HepG2 (cell line): ENCODE measurements around the gene MRPL3. TPM values are rescaled to one million over a fixed set of nuclear protein-coding genes. Genes with fewer than 3 reads are reported as not detected.
A peak's percentile ranks its signal among the peaks of the same experiment; 100 is the strongest.

ENCODE experiments used
- BORCS8-MEF2B ChIP-seq: sonication (generic); formaldehyde crosslinking; IDR thresholded peaks from 2 replicates; pipeline ENCODE4 v1.8.0; 2022; ENCODE audit warnings: mild to moderate bottlenecking, missing genetic modification reagents
- CHD4 ChIP-seq: fragments of 200-600 bp; sonication (generic); IDR thresholded peaks from 2 replicates; pipeline ENCODE4 v1.7.0; 2017; ENCODE audit warnings: mild to moderate bottlenecking, low read length, borderline replicate concordance
- DMAP1 ChIP-seq: IDR thresholded peaks from 2 replicates; pipeline ENCODE4 v1.6.1; 2016
- DPF2 ChIP-seq: sonication (generic); formaldehyde crosslinking; IDR thresholded peaks from 2 replicates; pipeline ENCODE4 v1.4.0; 2020; ENCODE audit warnings: mild to moderate bottlenecking, low read depth, missing genetic modification reagents, borderline replicate concordance
- ELF1 ChIP-seq: sonication (generic); formaldehyde crosslinking; IDR thresholded peaks from 2 replicates; pipeline ENCODE4 v1.4.0; 2020; ENCODE audit warnings: missing genetic modification reagents
- FOXM1 ChIP-seq: sonication (generic); formaldehyde crosslinking; IDR thresholded peaks from 2 replicates; pipeline ENCODE4 v1.5.0; 2020; ENCODE audit warnings: missing genetic modification reagents
- ISX ChIP-seq: sonication (generic); formaldehyde crosslinking; conservative IDR thresholded peaks from 2 replicates; pipeline ENCODE4 v1.5.0; 2020; ENCODE audit warnings: missing genetic modification reagents
- KLF6 ChIP-seq: IDR thresholded peaks from 2 replicates; pipeline ENCODE4 v1.8.0; 2016; ENCODE audit warnings: missing biosample characterization, missing genetic modification reagents
- MEF2D ChIP-seq: sonication (generic); formaldehyde crosslinking; IDR thresholded peaks from 2 replicates; pipeline ENCODE4 v1.5.1; 2020; ENCODE audit warnings: mild to moderate bottlenecking, missing genetic modification reagents
- RBM39 ChIP-seq: fragments of 200-400 bp; formaldehyde crosslinking; IDR thresholded peaks from one replicate; pipeline ENCODE4 v1.6.1; 2018; ENCODE audit warnings: antibody characterized with exemption, mild to moderate bottlenecking, low read depth, low read length; ENCODE audit not compliant: poor library complexity, severe bottlenecking
- SIX4 ChIP-seq: sonication (generic); formaldehyde crosslinking; IDR thresholded peaks from 2 replicates; pipeline ENCODE4 v1.4.0; 2020; ENCODE audit warnings: missing genetic modification reagents
- ZFP90 ChIP-seq: sonication (generic); formaldehyde crosslinking; IDR thresholded peaks from 2 replicates; pipeline ENCODE4 v1.8.0; 2022; ENCODE audit warnings: missing genetic modification reagents, mild to moderate bottlenecking, inconsistent platforms, borderline replicate concordance
- ZNF30 ChIP-seq: sonication (generic); formaldehyde crosslinking; IDR thresholded peaks from 2 replicates; pipeline ENCODE4 v1.5.0; 2020; ENCODE audit warnings: mild to moderate bottlenecking, missing genetic modification reagents
- ZNF383 ChIP-seq: sonication (generic); formaldehyde crosslinking; IDR thresholded peaks from 2 replicates; pipeline ENCODE4 v1.4.0; 2020; ENCODE audit warnings: missing genetic modification reagents, mild to moderate bottlenecking, borderline replicate concordance
- ZNF614 ChIP-seq: IDR thresholded peaks from 2 replicates; pipeline ENCODE4 v1.6.1; 2018; ENCODE audit warnings: missing biosample characterization, missing genetic modification reagents, inconsistent platforms, borderline replicate concordance
- ZNF75D ChIP-seq: sonication (generic); formaldehyde crosslinking; IDR thresholded peaks from 2 replicates; pipeline ENCODE4 v1.8.1; 2023; ENCODE audit warnings: missing genetic modification reagents, mild to moderate bottlenecking, borderline replicate concordance
- ZNF792 ChIP-seq: IDR thresholded peaks from 2 replicates; pipeline ENCODE4 v1.6.1; 2016
- ZNF850 ChIP-seq: sonication (generic); formaldehyde crosslinking; conservative IDR thresholded peaks from 2 replicates; pipeline ENCODE4 v1.9.0; 2021; ENCODE audit warnings: mild to moderate bottlenecking, missing genetic modification reagents
- ZSCAN20 ChIP-seq: sonication (generic); formaldehyde crosslinking; IDR thresholded peaks from 2 replicates; pipeline ENCODE4 v1.4.0; 2020; ENCODE audit warnings: missing genetic modification reagents, mild to moderate bottlenecking, borderline replicate concordance
- polyA plus RNA-seq, 8 experiments: library from polyadenylated mRNA; depleted of rRNA in 3 of 8; stranded (reverse) in 7 of 8; unstranded in 1 of 8; fragments of >200 nt; fragmentation: Illumina TruSeq in 4 of 8; extraction: Trizol in 4 of 8; gene quantifications; 2 replicates each; pipeline versions ENCODE4 v1.2.1 to v1.2.3, GENCODE V29; 2011 to 2016; ENCODE audit warnings: low read depth in 4 of 8, missing spikeins in 1 of 8, mixed read lengths in 1 of 8; ENCODE audit not compliant: insufficient read depth in 1 of 8
- total RNA-seq, 5 experiments: library from RNA; depleted of rRNA; stranded (reverse); fragments of >200 nt; fragmentation: Illumina TruSeq; extraction: Trizol; gene quantifications; 2 replicates each; pipeline ENCODE4 v1.2.3, GENCODE V29; 2016; ENCODE audit warnings: low read depth in 1 of 5
- TF ChIP-seq, protein P1 (sequence below): IDR thresholded peaks from 2 replicates; pipeline ENCODE4 v1.6.1; 2012; ENCODE audit warnings: low read length, improper control_type of control experiment
- TF ChIP-seq, protein P2 (sequence below): sonication (generic); formaldehyde crosslinking; IDR thresholded peaks from 2 replicates; pipeline ENCODE4 v1.5.0; 2020; ENCODE audit warnings: missing genetic modification reagents
- TF ChIP-seq, protein P3 (sequence below): IDR thresholded peaks from 2 replicates; pipeline ENCODE4 v1.6.1; 2018; ENCODE audit warnings: missing genetic modification reagents
- TF ChIP-seq, protein P4 (sequence below): IDR thresholded peaks from 2 replicates; pipeline ENCODE4 v1.6.1; 2016; ENCODE audit warnings: missing biosample characterization, missing genetic modification reagents, low read depth
- TF ChIP-seq, protein P5 (sequence below): sonication (generic); formaldehyde crosslinking; IDR thresholded peaks from 2 replicates; pipeline ENCODE4 v1.4.0; 2020; ENCODE audit warnings: mild to moderate bottlenecking, missing genetic modification reagents

MRPL3 gene
- total and polyA plus RNA-seq, 2 of the 13 experiments (the other 11 are each of a cell fraction or from before 2014, with no cell fraction given) = 114 to 172 TPM

DNA sequence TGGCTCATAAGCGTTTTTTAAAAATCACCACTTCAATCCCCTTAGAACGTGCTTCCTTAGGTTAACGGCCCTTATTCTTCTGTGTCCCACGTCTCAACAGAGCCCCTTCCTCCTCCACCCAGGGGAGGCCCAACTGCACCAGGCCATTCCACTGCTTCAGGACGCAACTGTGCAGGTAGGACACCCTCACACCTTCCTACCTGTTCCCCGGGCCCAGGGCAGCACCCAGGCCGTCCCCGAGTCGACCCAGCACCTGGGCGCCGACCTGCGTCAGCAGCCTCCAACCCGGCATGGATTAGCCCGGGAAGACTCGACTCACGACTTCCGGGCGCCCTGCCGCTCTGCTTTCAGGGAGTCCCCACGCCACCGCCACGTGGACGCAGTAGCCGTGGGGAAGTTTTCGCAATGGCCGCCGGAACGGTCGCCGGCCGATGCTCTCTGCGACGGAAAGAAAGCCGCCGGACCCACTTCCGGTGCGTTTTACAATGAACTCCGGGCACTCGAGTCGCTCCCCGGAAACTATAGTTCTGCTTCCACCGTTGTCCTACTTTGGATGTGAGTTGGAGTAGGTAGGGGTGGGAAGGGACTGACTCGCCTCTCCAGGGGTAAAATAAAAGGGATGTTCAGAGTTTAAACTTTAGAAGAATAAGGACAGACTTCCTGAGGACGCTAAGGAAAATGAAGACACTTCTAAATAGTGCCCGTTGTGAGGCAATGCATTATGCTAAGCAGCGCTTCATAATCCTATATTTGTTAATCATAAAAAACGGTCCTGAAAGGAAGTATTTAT is at the start of gene MRPL3 (continued):
- TF ChIP-seq, protein P1, sequence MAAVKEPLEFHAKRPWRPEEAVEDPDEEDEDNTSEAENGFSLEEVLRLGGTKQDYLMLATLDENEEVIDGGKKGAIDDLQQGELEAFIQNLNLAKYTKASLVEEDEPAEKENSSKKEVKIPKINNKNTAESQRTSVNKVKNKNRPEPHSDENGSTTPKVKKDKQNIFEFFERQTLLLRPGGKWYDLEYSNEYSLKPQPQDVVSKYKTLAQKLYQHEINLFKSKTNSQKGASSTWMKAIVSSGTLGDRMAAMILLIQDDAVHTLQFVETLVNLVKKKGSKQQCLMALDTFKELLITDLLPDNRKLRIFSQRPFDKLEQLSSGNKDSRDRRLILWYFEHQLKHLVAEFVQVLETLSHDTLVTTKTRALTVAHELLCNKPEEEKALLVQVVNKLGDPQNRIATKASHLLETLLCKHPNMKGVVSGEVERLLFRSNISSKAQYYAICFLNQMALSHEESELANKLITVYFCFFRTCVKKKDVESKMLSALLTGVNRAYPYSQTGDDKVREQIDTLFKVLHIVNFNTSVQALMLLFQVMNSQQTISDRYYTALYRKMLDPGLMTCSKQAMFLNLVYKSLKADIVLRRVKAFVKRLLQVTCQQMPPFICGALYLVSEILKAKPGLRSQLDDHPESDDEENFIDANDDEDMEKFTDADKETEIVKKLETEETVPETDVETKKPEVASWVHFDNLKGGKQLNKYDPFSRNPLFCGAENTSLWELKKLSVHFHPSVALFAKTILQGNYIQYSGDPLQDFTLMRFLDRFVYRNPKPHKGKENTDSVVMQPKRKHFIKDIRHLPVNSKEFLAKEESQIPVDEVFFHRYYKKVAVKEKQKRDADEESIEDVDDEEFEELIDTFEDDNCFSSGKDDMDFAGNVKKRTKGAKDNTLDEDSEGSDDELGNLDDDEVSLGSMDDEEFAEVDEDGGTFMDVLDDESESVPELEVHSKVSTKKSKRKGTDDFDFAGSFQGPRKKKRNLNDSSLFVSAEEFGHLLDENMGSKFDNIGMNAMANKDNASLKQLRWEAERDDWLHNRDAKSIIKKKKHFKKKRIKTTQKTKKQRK = no peak
- TF ChIP-seq BORCS8-MEF2B (CRISPR knock-in tag) = peak; percentile 99
- TF ChIP-seq ELF1 = peak; percentile 86
- TF ChIP-seq CHD4 = no peak
- peak; percentile 94 for TF ChIP-seq MEF2D
- TF ChIP-seq ZFP90 (CRISPR knock-in tag) = peak; percentile 99
- TF ChIP-seq, protein P2, sequence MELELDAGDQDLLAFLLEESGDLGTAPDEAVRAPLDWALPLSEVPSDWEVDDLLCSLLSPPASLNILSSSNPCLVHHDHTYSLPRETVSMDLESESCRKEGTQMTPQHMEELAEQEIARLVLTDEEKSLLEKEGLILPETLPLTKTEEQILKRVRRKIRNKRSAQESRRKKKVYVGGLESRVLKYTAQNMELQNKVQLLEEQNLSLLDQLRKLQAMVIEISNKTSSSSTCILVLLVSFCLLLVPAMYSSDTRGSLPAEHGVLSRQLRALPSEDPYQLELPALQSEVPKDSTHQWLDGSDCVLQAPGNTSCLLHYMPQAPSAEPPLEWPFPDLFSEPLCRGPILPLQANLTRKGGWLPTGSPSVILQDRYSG (CRISPR knock-in tag) = peak; percentile 98
- TF ChIP-seq, protein P3, sequence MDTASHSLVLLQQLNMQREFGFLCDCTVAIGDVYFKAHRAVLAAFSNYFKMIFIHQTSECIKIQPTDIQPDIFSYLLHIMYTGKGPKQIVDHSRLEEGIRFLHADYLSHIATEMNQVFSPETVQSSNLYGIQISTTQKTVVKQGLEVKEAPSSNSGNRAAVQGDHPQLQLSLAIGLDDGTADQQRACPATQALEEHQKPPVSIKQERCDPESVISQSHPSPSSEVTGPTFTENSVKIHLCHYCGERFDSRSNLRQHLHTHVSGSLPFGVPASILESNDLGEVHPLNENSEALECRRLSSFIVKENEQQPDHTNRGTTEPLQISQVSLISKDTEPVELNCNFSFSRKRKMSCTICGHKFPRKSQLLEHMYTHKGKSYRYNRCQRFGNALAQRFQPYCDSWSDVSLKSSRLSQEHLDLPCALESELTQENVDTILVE (CRISPR knock-in tag) = peak; percentile 93
- peak; percentile 72; the same call in 1 of the 2 replicates for TF ChIP-seq ZNF614 (CRISPR knock-in tag)
- TF ChIP-seq ZNF383 = no peak
- peak; percentile 92 for TF ChIP-seq RBM39
- peak; percentile 100 for TF ChIP-seq DMAP1
- TF ChIP-seq, protein P4, sequence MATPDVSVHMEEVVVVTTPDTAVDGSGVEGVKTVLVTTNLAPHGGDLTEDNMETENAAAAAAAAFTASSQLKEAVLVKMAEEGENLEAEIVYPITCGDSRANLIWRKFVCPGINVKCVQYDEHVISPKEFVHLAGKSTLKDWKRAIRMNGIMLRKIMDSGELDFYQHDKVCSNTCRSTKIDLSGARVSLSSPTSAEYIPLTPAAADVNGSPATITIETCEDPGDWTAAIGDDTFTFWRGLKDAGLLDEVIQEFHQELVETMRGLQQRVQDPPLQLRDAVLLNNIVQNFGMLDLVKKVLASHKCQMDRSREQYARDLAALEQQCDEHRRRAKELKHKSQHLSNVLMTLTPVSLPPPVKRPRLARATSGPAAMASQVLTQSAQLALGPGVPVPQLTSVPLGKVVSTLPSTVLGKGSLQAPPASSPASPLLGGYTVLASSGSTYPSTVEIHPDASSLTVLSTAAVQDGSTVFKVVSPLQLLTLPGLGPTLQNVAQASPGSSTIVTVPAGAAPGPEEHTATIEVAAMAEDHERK (CRISPR knock-in tag) = no peak
- TF ChIP-seq SIX4 (CRISPR knock-in tag) = peak; percentile 72
- TF ChIP-seq ZNF792 = peak; percentile 97
- TF ChIP-seq DPF2 (CRISPR knock-in tag) = no peak
- TF ChIP-seq ISX (CRISPR knock-in tag) = peak; percentile 94; the same call in 1 of the 2 replicates
- 0 out of 2 replicates have a peak, but pooled peaks have one; percentile 66 for TF ChIP-seq ZNF850 (CRISPR knock-in tag)
- peak; percentile 95 for TF ChIP-seq ZNF30
- TF ChIP-seq, protein P5, sequence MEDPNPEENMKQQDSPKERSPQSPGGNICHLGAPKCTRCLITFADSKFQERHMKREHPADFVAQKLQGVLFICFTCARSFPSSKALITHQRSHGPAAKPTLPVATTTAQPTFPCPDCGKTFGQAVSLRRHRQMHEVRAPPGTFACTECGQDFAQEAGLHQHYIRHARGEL (CRISPR knock-in tag) = peak; percentile 62; the same call in 1 of the 2 replicates
- peak; percentile 96 for TF ChIP-seq ZSCAN20
- TF ChIP-seq FOXM1 (CRISPR knock-in tag) = no peak
- TF ChIP-seq KLF6 = peak; percentile 93
- no peak for TF ChIP-seq ZNF75D (CRISPR knock-in tag)
